Nucleus accumbens (tissue), 56 donors: ENCODE data around the gene SGF29.
"Not testable (repeated sequence)": the region's sequence is repeated elsewhere in the genome, so short reads cannot be mapped to it uniquely, and the experiment has no call there.

Experiments
- DNase-seq, 56 donors: peaks; one replicate each; lab custom pipeline; 2025; lab: John Stamatoyannopoulos, UW

SGF29 gene

DNA sequence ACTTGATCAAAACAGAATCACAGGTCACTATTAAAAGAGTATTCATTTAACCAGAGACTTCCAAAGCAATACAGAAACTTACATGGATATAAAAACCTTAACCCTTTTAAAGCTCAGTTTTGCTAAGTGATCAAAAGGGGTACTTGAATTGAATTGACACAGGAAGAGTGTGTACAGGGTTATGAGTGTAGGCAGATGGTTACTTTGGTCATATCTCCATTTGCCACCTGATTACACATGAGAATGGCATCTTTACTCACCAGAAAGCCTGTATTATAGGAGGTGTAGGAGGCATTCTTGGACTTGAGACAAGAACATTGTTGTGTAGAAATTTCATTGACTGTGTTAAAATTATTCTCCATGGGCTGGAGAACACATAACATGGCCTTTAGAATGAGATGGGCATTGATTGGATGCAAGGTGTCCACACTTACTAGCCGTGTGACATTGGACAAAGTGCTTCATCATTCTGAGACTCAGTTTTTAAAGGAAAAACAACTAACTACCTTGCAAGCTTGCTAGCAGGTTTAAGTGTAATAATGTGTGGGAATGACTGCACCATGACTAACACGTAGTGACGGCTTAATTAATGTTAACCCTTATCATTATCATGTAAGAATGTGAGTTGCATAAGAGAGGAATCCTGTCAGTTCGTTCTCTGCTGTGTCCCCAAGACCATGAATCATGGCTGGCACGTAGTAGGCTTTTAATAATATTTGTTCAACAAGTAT, 82.5 kb downstream of the SGF29 start:
- DNase-seq, result peak in 3 of 56 donors; percentile 1 to 40 (median 1)

DNA sequence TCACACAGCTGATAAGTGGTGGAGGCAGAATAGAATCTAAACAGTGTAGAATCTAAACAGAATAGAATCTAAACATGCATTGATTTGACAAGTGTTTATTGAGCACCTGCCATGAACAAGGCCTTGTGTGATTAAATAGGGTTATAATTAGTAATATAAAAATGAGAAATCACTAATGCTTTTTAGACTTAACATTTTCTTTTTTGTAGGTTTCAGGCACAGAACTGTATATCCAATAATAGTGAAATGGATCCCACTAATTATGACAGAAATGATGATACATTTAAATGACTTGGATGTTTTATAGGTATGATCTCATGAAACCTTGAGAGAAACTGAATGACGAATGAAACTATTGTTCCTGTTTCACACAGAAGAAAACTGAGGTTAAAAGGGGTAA, 84.0 kb downstream of the SGF29 start, which contains the start of gene NPIPB8:
NPIPB8 (plus strand) TSS at position 301 of the 400 bp plus-strand sequence. CDS start 296 bp downstream, outside the sequence.
- not testable (repeated sequence) for DNase-seq

DNA sequence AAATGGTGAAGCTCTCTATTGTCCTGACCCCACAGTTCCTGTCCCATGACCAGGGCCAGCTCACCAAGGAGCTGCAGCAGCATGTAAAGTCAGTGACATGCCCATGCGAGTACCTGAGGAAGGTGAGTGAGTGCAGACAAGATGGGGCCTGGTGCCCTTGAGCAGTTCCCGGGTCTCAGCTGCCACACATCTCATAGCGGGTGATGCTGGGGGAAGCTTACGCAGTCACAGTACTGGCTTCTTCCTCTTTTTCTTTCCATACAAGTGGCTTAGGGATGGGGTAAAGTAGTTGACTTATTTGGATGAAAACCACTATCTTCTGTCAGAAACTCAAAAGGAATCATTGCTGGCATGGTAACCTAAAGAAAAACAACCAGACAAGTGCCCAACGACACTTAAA, 84.6 kb downstream of the SGF29 start:
- DNase-seq, result not testable (repeated sequence)

DNA sequence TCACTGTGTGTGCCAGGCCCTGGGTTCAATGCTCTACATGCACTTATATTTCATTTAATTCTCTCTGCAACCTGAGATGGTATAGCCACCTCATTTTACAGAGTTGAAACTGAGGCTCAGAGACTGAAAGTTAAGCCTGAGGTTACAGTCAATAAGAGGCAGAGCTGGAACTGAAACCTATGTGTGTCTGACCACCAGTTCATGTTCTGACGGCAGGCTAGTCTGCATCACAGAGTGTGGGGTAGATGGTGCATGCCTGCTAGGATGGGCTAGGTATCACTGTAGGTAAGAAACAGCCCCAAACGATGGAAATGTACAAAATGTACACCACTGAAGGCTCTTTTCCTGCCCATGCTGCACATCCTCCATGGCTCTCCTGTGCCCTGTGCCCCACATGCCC, 86.2 kb downstream of the SGF29 start:
- DNase-seq, result not testable (repeated sequence)
